Spleen (tissue), 7 donors: Measurements from ENCODE around the gene FAM83F.

Experiments used
- POLR2A ChIP-seq, 3 donors: fragments of 450-650 bp; IDR thresholded peaks; one replicate each; pipeline ENCODE4 v1.5.1; 2017; ENCODE audit warnings: antibody characterized with exemption in 3 of 3, mild to moderate bottlenecking in 1 of 3
- TF ChIP-seq, protein P1 (sequence below), 11 experiments: fragments of 200-600 bp in 7 of 11; fragments of 450-650 bp in 4 of 11; sonication (generic) in 4 of 11; IDR thresholded peaks in 8 of 11; conservative IDR thresholded peaks in 3 of 11; 1 replicate in 7 of 11; 2 replicates in 4 of 11; pipeline versions ENCODE4 v1.4.0 to v1.8.0; 2016 to 2021; ENCODE audit warnings: antibody characterized with exemption in 11 of 11, inconsistent platforms in 4 of 11, mild to moderate bottlenecking in 1 of 11
- donor health status: DM: no; HTN: no; CAD: no; lungs with moderate emphysema.
- donor health status: DM: no; HTN: no; CAD: no.
- donor health status: DM: no; HTN: no; CAD: no.

- TF ChIP-seq, protein P1, sequence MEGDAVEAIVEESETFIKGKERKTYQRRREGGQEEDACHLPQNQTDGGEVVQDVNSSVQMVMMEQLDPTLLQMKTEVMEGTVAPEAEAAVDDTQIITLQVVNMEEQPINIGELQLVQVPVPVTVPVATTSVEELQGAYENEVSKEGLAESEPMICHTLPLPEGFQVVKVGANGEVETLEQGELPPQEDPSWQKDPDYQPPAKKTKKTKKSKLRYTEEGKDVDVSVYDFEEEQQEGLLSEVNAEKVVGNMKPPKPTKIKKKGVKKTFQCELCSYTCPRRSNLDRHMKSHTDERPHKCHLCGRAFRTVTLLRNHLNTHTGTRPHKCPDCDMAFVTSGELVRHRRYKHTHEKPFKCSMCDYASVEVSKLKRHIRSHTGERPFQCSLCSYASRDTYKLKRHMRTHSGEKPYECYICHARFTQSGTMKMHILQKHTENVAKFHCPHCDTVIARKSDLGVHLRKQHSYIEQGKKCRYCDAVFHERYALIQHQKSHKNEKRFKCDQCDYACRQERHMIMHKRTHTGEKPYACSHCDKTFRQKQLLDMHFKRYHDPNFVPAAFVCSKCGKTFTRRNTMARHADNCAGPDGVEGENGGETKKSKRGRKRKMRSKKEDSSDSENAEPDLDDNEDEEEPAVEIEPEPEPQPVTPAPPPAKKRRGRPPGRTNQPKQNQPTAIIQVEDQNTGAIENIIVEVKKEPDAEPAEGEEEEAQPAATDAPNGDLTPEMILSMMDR (IDR thresholded peaks at IDR 0.05 in 8 of 11, conservative IDR thresholded peaks at IDR 0.05 in 3 of 11): no peak
- TF ChIP-seq POLR2A (IDR thresholded peaks at IDR 0.05): no peak
Observed at GRCh38 chr22:39997939-39998726, 3.4 kb downstream of the FAM83F start.
